GM12892 (cell line): ENCODE results near the gene KCTD16.

Source experiments
- POLR2A ChIP-seq: IDR thresholded peaks from 2 replicates; pipeline ENCODE4 v1.6.1; 2011; ENCODE audit warnings: low read depth, low read length, control low read depth
- POLR2AphosphoS5 ChIP-seq: IDR thresholded peaks from 2 replicates; pipeline ENCODE4 v1.6.1; 2011; ENCODE audit warnings: low read depth, low read length, control low read depth

DNA sequence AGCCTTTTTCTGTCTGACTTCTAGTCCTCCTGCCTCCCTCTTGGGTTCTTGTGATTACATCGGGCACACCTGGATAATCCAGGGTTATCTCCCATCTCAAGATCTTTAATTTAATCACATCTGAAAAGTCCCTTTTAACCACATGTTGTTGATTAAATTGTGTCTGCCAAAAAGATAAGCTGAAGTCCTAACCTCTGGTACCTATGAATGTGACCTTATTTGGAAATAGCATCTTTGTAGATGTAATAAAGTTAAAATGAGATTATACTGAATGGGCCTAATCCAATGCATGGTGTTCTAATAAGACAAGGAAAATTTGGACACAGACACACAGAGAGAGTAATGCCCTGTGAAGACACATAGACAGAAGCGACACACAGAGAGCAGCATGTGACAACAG lies 232.4 kb downstream of the KCTD16 start:
- no peak for TF ChIP-seq POLR2A
- TF ChIP-seq POLR2AphosphoS5: no peak
